ENCODE measurements around the gene CA7.

Gene CA7

GRCh38 chr16:66899945-66900710 is 55.9 kb downstream of the CA7 start:
- Histone ChIP-seq H3K27ac (ENCODE audit: low read length) (no peak overlapping the region), H4K20me1 (ENCODE audit: insufficient read depth, low read length) (peaks cover 1% of the 10 kb centered on the region; the same call in 1 of the 2 replicates), H3K4me2 (ENCODE audit: insufficient read depth, low read length) (no peak overlapping the region), H3K27me3 (ENCODE audit: insufficient read depth, low read length, poor library complexity) (no peaks in the 10 kb centered on the region), H3K4me1 (ENCODE audit: insufficient read depth, low read length) (no peaks in the 10 kb centered on the region), H3K9ac (ENCODE audit: low read depth, low read length) (no peak overlapping the region), H3K9me3 (ENCODE audit: insufficient read depth, low read length, severe bottlenecking) (no peaks in the 10 kb centered on the region), H2AFZ (ENCODE audit: low read depth, low read length) (no peak overlapping the region), H3K79me2 (ENCODE audit: insufficient read depth, low read length) (no peaks in the 10 kb centered on the region), H3K36me3 (ENCODE audit: insufficient read depth, low read length) (no peaks in the 10 kb centered on the region), H3K4me3 (ENCODE audit: low read depth in 1 of 2, low read length in 2 of 2) (no peak overlapping the region)
- no peak for TF ChIP-seq EZH2 (IDR thresholded peaks at IDR 0.05; ENCODE audit: borderline replicate concordance, low read depth, low read length, severe bottlenecking)
- no peak for TF ChIP-seq CTCF (IDR thresholded peaks at IDR 0.05; ENCODE audit: borderline replicate concordance, extremely low read depth, low read length, poor library complexity, severe bottlenecking)
- ATAC-seq (ENCODE audit: insufficient read depth, low read depth) = no peak
- DNase-seq = no peak

- Histone ChIP-seq H3K9me3 (ENCODE audit: insufficient read depth, low read length, severe bottlenecking) (no peaks in the 10 kb centered on the region), H3K79me2 (ENCODE audit: insufficient read depth, low read length) (no peaks in the 10 kb centered on the region), H3K27me3 (ENCODE audit: insufficient read depth, low read length, poor library complexity) (no peaks in the 10 kb centered on the region), H2AFZ (ENCODE audit: low read depth, low read length) (no peak overlapping the region), H3K27ac (ENCODE audit: low read length) (no peak overlapping the region), H3K4me1 (ENCODE audit: insufficient read depth, low read length) (no peaks in the 10 kb centered on the region), H3K4me2 (ENCODE audit: insufficient read depth, low read length) (no peak overlapping the region), H4K20me1 (ENCODE audit: insufficient read depth, low read length) (no peaks in the 10 kb centered on the region), H3K36me3 (ENCODE audit: insufficient read depth, low read length) (no peaks in the 10 kb centered on the region), H3K9ac (ENCODE audit: low read depth, low read length) (no peak overlapping the region), H3K4me3 (ENCODE audit: low read depth in 1 of 2, low read length in 2 of 2) (no peak overlapping the region)
- TF ChIP-seq CTCF (IDR thresholded peaks at IDR 0.05; ENCODE audit: borderline replicate concordance, extremely low read depth, low read length, poor library complexity, severe bottlenecking) = no peak
- TF ChIP-seq EZH2 (IDR thresholded peaks at IDR 0.05; ENCODE audit: borderline replicate concordance, low read depth, low read length, severe bottlenecking) = no peak
- ATAC-seq (ENCODE audit: insufficient read depth, low read depth) (no peak), DNase-seq (no peak)
Measured at GRCh38 chr16:66900721-66901441, 56.7 kb downstream of the CA7 start.

- no peaks in the 10 kb centered on the region for H3K9me3 ChIP-seq (ENCODE audit: insufficient read depth, low read length, severe bottlenecking)
- H4K20me1 ChIP-seq (ENCODE audit: insufficient read depth, low read length) = no peaks in the 10 kb centered on the region
- no peak overlapping the region for H3K4me2 ChIP-seq (ENCODE audit: insufficient read depth, low read length)
- no peaks in the 10 kb centered on the region for H3K4me1 ChIP-seq (ENCODE audit: insufficient read depth, low read length)
- no peak overlapping the region for H3K9ac ChIP-seq (ENCODE audit: low read depth, low read length)
- no peak for DNase-seq
- H3K27ac ChIP-seq (ENCODE audit: low read length) = no peak overlapping the region
- no peaks in the 10 kb centered on the region for H3K79me2 ChIP-seq (ENCODE audit: insufficient read depth, low read length)
- H3K27me3 ChIP-seq (ENCODE audit: insufficient read depth, low read length, poor library complexity) = no peaks in the 10 kb centered on the region
- H3K36me3 ChIP-seq (ENCODE audit: insufficient read depth, low read length) = no peaks in the 10 kb centered on the region
- H2AFZ ChIP-seq (ENCODE audit: low read depth, low read length) = no peak overlapping the region
- H3K4me3 ChIP-seq (ENCODE audit: low read depth in 1 of 2, low read length in 2 of 2) = no peak overlapping the region
- no peak for TF ChIP-seq EZH2 (IDR thresholded peaks at IDR 0.05; ENCODE audit: borderline replicate concordance, low read depth, low read length, severe bottlenecking)
- TF ChIP-seq CTCF (IDR thresholded peaks at IDR 0.05; ENCODE audit: borderline replicate concordance, extremely low read depth, low read length, poor library complexity, severe bottlenecking) = no peak
- ATAC-seq (ENCODE audit: insufficient read depth, low read depth) = no peak
Measured at GRCh38 chr16:66901626-66902025, 57.4 kb downstream of the CA7 start.

Data from DND-41 (cell line).